HepG2 (cell line): Measurements from ENCODE around the gene HOXB4. TPM values are rescaled to one million over a fixed set of nuclear protein-coding genes. Genes with fewer than 3 reads are reported as not detected.

ENCODE experiments used
- CBFB ChIP-seq: sonication (generic); formaldehyde crosslinking; IDR thresholded peaks from 2 replicates; pipeline ENCODE4 v1.4.0; 2020; ENCODE audit warnings: missing genetic modification reagents
- CREB1 ChIP-seq, 2 experiments: fragments of 450-650 bp in 1 of 2; IDR thresholded peaks; 2 replicates each; pipeline ENCODE4 v1.6.1; 2016 to 2017; ENCODE audit warnings: control low read depth in 1 of 2, mild to moderate bottlenecking in 1 of 2, missing compliant biosample characterization in 1 of 2, missing genetic modification characterization in 1 of 2
- HNRNPK ChIP-seq: fragments of 200-400 bp; formaldehyde crosslinking; IDR thresholded peaks from 2 replicates; pipeline ENCODE4 v1.6.1; 2018; ENCODE audit warnings: low read length, low read depth, moderate library complexity, mild to moderate bottlenecking; ENCODE audit not compliant: poor library complexity, severe bottlenecking
- MEIS1 ChIP-seq: sonication (generic); formaldehyde crosslinking; IDR thresholded peaks from 2 replicates; pipeline ENCODE4 v1.9.0; 2021; ENCODE audit warnings: mild to moderate bottlenecking, missing genetic modification reagents, moderate library complexity, borderline replicate concordance
- PHF8 ChIP-seq: sonication (generic); formaldehyde crosslinking; IDR thresholded peaks from 2 replicates; pipeline ENCODE4 v1.5.0; 2020; ENCODE audit warnings: missing genetic modification reagents
- PRMT3 ChIP-seq: sonication (generic); formaldehyde crosslinking; IDR thresholded peaks from 2 replicates; pipeline ENCODE4 v1.8.1; 2022; ENCODE audit warnings: low read depth, mild to moderate bottlenecking, moderate library complexity, missing genetic modification reagents, borderline replicate concordance
- REL ChIP-seq: sonication (generic); formaldehyde crosslinking; conservative IDR thresholded peaks from 2 replicates; pipeline ENCODE4 v1.8.0; 2022; ENCODE audit warnings: mild to moderate bottlenecking, missing genetic modification reagents, moderate library complexity
- RFXANK ChIP-seq: IDR thresholded peaks from 2 replicates; pipeline ENCODE4 v1.6.1; 2016
- YEATS2 ChIP-seq: sonication (generic); formaldehyde crosslinking; IDR thresholded peaks from 2 replicates; pipeline ENCODE4 v1.4.0; 2020; ENCODE audit warnings: missing genetic modification reagents, borderline replicate concordance
- ZBTB38 ChIP-seq: sonication (generic); formaldehyde crosslinking; IDR thresholded peaks from 2 replicates; pipeline ENCODE4 v1.5.1; 2020; ENCODE audit warnings: mild to moderate bottlenecking, missing genetic modification reagents
- ZNF205 ChIP-seq: IDR thresholded peaks from 2 replicates; pipeline ENCODE4 v1.6.1; 2018; ENCODE audit warnings: missing biosample characterization, missing genetic modification reagents
- ZNF383 ChIP-seq: sonication (generic); formaldehyde crosslinking; IDR thresholded peaks from 2 replicates; pipeline ENCODE4 v1.4.0; 2020; ENCODE audit warnings: missing genetic modification reagents, mild to moderate bottlenecking, borderline replicate concordance
- ZNF558 ChIP-seq: sonication (generic); formaldehyde crosslinking; IDR thresholded peaks from 2 replicates; pipeline ENCODE4 v1.9.0; 2022; ENCODE audit warnings: mild to moderate bottlenecking, missing genetic modification reagents, borderline replicate concordance
- ZNF703 ChIP-seq: sonication (generic); formaldehyde crosslinking; IDR thresholded peaks from 2 replicates; pipeline ENCODE4 v1.5.1; 2020; ENCODE audit warnings: missing genetic modification reagents, mild to moderate bottlenecking, moderate library complexity, borderline replicate concordance
- polyA plus RNA-seq, 8 experiments: library from polyadenylated mRNA; depleted of rRNA in 3 of 8; stranded (reverse) in 7 of 8; unstranded in 1 of 8; fragments of >200 nt; fragmentation: Illumina TruSeq in 4 of 8; extraction: Trizol in 4 of 8; gene quantifications; 2 replicates each; pipeline versions ENCODE4 v1.2.1 to v1.2.3, GENCODE V29; 2011 to 2016; ENCODE audit warnings: low read depth in 4 of 8, missing spikeins in 1 of 8, mixed read lengths in 1 of 8; ENCODE audit not compliant: insufficient read depth in 1 of 8
- total RNA-seq, 5 experiments: library from RNA; depleted of rRNA; stranded (reverse); fragments of >200 nt; fragmentation: Illumina TruSeq; extraction: Trizol; gene quantifications; 2 replicates each; pipeline ENCODE4 v1.2.3, GENCODE V29; 2016; ENCODE audit warnings: low read depth in 1 of 5
- TF ChIP-seq, protein P1 (sequence below): sonication (generic); formaldehyde crosslinking; IDR thresholded peaks from 2 replicates; pipeline ENCODE4 v1.8.0; 2022; ENCODE audit warnings: mild to moderate bottlenecking, missing genetic modification reagents, moderate library complexity
- TF ChIP-seq, protein P2 (sequence below): sonication (generic); formaldehyde crosslinking; IDR thresholded peaks from 2 replicates; pipeline ENCODE4 v1.4.0; 2020; ENCODE audit warnings: missing genetic modification reagents
- TF ChIP-seq, protein P3 (sequence below): sonication (generic); formaldehyde crosslinking; IDR thresholded peaks from 2 replicates; pipeline ENCODE4 v1.5.1; 2020; ENCODE audit warnings: missing genetic modification reagents, mild to moderate bottlenecking, borderline replicate concordance
- TF ChIP-seq, protein P4 (sequence below): sonication (generic); formaldehyde crosslinking; IDR thresholded peaks from 2 replicates; pipeline ENCODE4 v1.8.0; 2022; ENCODE audit warnings: mild to moderate bottlenecking, missing genetic modification reagents

HOXB4 gene
- total and polyA plus RNA-seq, 2 of the 13 experiments (the other 11 are each of a cell fraction or from before 2014, with no cell fraction given), result not detected

DNA sequence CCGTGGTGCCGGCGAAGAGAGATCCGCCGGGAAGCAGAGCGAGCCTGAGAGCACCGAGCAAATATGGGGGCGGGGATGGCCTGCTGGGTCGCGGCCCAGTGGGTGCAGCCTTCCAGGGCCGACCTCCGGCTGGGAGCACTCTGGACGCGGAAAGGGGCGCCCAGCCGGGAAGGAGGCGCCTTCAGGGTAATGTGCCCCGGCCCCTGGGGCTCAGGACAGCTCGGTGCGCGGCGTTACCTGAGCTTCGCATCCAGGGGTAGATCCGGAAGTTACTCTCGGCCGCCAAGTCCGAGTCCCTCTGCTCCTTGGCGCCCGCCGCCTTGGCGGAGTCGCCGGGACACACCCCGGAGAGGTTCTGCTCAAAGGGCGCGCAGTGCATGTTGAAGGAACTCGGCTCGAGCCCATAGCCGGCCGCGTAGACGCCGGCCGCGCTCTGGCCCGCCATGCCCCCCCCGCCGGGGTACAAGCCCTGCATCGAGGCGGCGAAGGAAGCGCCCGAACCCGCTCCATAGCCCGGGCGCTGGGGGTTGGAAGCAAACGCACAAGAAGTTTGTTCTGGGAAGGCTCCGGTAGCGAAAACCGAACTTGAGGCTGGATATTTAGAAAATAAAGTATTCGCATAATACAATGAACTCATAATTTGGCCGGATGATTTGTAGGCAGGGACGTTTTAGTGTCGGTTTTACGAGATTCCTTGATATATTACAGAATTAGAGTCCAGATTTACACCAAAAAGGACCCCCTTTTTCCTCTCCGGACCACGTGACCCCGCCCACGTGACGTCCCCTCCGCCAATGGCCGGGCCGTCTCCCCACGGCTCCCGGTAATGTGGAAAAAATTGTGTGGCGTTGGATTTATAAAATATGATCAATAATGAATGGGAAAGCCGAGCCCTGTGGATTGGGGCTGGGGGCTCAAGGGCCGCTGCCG is 32.4 kb upstream of the HOXB4 start, which contains the start of gene HOXB7 (continued):
- TF ChIP-seq CREB1 (IDR thresholded peaks at IDR 0.05), result no peak
- TF ChIP-seq CREB1 (CRISPR knock-in tag; IDR thresholded peaks at IDR 0.05), result no peak
- no peak for TF ChIP-seq ZNF703 (CRISPR knock-in tag)
- no peak for TF ChIP-seq ZNF558 (CRISPR knock-in tag)
- TF ChIP-seq REL (CRISPR knock-in tag), result no peak
- TF ChIP-seq, protein P1, sequence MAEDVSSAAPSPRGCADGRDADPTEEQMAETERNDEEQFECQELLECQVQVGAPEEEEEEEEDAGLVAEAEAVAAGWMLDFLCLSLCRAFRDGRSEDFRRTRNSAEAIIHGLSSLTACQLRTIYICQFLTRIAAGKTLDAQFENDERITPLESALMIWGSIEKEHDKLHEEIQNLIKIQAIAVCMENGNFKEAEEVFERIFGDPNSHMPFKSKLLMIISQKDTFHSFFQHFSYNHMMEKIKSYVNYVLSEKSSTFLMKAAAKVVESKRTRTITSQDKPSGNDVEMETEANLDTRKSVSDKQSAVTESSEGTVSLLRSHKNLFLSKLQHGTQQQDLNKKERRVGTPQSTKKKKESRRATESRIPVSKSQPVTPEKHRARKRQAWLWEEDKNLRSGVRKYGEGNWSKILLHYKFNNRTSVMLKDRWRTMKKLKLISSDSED (CRISPR knock-in tag), result no peak
- TF ChIP-seq CBFB (CRISPR knock-in tag), result no peak
- no peak for TF ChIP-seq RFXANK (CRISPR knock-in tag)
- no peak for TF ChIP-seq MEIS1 (CRISPR knock-in tag)
- TF ChIP-seq, protein P2, sequence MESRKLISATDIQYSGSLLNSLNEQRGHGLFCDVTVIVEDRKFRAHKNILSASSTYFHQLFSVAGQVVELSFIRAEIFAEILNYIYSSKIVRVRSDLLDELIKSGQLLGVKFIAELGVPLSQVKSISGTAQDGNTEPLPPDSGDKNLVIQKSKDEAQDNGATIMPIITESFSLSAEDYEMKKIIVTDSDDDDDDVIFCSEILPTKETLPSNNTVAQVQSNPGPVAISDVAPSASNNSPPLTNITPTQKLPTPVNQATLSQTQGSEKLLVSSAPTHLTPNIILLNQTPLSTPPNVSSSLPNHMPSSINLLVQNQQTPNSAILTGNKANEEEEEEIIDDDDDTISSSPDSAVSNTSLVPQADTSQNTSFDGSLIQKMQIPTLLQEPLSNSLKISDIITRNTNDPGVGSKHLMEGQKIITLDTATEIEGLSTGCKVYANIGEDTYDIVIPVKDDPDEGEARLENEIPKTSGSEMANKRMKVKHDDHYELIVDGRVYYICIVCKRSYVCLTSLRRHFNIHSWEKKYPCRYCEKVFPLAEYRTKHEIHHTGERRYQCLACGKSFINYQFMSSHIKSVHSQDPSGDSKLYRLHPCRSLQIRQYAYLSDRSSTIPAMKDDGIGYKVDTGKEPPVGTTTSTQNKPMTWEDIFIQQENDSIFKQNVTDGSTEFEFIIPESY (CRISPR knock-in tag), result no peak
- TF ChIP-seq YEATS2 (CRISPR knock-in tag), result no peak
- TF ChIP-seq PRMT3 (CRISPR knock-in tag), result no peak
- no peak for TF ChIP-seq ZNF383
- TF ChIP-seq, protein P3, sequence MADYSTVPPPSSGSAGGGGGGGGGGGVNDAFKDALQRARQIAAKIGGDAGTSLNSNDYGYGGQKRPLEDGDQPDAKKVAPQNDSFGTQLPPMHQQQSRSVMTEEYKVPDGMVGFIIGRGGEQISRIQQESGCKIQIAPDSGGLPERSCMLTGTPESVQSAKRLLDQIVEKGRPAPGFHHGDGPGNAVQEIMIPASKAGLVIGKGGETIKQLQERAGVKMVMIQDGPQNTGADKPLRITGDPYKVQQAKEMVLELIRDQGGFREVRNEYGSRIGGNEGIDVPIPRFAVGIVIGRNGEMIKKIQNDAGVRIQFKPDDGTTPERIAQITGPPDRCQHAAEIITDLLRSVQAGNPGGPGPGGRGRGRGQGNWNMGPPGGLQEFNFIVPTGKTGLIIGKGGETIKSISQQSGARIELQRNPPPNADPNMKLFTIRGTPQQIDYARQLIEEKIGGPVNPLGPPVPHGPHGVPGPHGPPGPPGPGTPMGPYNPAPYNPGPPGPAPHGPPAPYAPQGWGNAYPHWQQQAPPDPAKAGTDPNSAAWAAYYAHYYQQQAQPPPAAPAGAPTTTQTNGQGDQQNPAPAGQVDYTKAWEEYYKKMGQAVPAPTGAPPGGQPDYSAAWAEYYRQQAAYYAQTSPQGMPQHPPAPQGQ (CRISPR knock-in tag), result no peak
- TF ChIP-seq, protein P4, sequence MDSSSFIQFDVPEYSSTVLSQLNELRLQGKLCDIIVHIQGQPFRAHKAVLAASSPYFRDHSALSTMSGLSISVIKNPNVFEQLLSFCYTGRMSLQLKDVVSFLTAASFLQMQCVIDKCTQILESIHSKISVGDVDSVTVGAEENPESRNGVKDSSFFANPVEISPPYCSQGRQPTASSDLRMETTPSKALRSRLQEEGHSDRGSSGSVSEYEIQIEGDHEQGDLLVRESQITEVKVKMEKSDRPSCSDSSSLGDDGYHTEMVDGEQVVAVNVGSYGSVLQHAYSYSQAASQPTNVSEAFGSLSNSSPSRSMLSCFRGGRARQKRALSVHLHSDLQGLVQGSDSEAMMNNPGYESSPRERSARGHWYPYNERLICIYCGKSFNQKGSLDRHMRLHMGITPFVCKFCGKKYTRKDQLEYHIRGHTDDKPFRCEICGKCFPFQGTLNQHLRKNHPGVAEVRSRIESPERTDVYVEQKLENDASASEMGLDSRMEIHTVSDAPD, result no peak
- TF ChIP-seq ZBTB38 (CRISPR knock-in tag), result no peak
- TF ChIP-seq ZNF205 (CRISPR knock-in tag), result no peak
- TF ChIP-seq HNRNPK, result peak; percentile 22
- TF ChIP-seq PHF8, result 0 out of 2 replicates have a peak, but pooled peaks have one; percentile 8
